GM21529 (cell line): ENCODE data around the gene CDH24.

Experiments used
- ATAC-seq: cut with Tn5 transposase; IDR thresholded peaks from one replicate; pipeline ENCODE4 v1.9.1; 2021; ENCODE audit not compliant: unreplicated experiment

Gene CDH24

DNA sequence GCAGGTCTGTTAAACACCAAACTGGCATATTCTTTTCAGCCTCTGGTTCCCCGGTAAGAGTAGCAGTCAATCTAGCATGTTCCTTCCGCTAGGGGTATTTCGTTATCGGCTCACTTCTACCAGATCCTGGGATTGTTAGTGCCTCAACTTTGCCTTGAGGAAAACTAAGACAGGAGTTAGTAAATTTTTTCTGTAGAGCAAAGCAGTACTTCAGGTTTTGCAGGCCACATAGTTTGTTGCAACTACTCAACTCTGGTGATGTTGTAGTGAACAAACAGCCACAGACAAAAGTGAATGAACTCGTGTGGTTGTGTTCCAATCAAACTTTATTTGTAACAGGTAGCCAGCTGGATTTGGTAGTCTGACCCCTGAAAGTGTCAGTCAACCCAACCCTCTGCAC is 6.3 kb upstream of the CDH24 start:
- no peak for ATAC-seq

DNA sequence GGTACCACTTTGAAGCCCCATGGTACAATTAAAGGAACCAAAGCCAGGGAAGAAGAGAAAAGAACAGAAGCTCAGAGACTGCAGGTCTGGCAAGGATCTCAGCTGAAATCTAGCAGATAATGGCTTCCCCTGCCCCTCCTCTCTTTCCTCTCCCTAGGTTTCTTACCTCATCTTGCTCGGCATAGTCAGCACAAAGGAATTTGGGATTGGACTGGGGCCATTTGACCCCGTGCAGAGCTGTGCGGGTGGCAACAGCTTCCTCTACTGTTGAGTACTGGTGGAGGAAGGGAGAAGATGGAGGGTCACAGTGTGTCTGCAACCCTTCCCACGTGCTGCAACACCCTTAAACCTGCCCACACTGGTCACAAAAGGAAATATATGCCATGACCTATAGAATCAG is 4.7 kb upstream of the CDH24 start:
- no peak for ATAC-seq

DNA sequence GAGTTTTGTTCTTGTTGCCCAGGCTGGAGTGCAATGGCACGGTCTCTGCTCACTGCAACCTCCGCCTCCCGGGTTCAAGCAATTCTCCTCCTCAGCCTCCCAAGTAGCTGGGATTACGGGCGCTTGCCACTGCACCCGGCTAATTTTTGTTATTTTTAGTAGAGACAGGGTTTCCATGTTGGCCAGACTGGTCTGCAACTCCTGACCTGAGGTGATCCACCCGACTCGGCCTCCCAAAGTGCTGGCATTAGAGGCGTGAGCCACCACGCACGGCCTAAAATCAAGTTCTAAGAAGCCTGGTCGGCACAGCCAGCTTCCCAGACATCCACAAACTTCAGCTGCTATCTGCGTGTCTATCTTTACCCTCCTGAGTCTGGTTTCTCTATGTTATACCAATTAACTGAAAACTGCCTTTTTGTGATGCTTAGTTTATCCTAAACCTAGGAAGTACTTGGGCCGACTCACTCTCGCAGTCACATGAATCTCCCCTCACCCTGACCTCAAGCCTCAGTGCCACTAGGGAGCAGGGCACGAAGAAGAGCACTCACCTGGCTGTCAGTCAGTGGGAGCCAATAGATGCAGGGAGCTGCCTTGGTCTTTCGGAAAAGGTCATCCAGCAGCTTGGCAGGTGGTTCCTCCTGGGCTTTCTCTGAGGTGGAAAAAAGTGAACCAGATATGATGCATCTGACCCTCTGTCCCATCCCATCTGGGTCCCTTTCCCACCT is 3.4 kb upstream of the CDH24 start:
- no peak for ATAC-seq

DNA sequence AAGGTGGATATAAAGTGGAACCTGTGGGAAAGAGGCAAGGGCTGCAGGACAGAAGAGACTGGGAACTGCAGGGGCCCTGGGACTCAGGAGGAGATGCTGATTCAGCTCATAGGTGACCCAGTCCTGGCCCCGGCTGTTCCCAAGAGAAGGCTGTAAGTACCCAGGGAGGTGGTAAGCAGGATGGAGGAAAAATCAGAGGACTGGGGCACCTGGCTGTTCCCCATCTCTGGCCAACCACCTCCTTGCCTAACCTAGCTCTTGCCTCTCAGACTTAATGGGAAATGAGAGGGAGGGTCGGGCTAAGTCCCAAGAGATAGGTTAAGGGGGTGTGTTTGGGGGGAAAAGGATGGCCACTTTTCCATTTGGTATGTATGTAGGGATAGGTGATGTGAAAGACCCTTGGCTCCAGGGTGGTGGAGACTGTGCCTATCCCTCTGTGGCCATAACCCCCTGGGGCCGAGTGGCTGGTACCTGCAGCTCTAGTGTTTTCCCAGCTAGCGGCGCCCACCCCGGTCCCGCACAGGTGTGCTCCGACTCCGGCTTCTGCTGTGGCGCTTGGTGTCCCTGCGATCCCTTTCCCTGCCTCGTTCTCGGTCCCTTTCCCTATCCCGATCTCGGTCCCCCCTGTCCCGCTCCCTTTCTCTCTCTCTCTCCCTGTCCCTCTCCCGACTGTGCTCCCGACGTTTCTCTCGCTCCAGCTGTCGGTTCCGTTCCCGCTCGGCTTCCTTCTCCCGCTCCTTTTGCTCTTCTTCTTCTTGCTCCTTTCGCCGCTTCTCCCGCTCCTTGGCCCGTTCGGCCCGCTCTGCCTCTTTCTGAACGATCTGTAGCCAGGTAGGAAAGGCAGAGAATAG is 1.6 kb upstream of the CDH24 start:
- no peak for ATAC-seq

DNA sequence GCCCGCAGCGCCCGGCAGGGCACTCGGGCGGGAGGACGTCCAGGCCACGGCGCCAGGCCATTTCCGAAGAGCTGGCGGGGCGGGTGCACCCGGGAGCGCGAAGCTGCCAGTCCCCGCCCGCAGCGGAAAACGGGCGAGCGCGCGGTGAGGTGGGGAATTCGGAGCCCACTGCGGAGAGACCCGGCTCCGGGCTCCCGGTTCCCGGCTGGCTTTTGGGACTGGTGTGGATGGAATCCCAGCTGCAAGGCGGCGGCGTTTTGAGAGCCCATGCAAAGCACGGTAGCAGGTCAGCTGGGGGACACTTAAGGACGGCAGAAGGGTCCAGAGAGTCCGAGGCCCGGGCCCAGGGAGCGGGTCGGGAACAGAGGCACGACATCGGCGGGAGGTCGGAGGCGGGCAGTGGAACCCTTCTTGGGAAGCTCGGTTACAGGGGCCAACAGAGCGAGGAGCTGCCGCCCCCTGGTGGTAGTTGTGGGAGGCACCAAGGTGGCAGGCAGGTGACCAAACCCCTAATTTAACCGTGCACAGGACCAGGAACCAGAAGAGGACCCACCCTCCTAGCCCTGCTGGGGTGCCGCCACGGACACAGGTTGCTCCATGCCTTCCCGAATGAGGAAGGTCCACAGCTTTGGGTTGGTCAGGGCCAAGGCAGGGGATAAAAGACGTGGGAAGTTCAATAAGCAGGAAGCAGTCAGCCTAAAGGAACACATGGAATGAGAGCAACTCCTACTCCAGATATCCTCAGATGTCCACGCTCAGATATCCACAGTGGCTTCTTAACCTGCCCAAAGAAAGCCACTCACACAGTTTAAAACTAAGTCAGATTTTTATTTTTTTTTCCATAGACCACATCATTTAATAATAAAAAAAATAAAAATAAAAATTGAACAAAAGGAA is 685 bp upstream of the CDH24 start:
- peak; percentile 68 for ATAC-seq

DNA sequence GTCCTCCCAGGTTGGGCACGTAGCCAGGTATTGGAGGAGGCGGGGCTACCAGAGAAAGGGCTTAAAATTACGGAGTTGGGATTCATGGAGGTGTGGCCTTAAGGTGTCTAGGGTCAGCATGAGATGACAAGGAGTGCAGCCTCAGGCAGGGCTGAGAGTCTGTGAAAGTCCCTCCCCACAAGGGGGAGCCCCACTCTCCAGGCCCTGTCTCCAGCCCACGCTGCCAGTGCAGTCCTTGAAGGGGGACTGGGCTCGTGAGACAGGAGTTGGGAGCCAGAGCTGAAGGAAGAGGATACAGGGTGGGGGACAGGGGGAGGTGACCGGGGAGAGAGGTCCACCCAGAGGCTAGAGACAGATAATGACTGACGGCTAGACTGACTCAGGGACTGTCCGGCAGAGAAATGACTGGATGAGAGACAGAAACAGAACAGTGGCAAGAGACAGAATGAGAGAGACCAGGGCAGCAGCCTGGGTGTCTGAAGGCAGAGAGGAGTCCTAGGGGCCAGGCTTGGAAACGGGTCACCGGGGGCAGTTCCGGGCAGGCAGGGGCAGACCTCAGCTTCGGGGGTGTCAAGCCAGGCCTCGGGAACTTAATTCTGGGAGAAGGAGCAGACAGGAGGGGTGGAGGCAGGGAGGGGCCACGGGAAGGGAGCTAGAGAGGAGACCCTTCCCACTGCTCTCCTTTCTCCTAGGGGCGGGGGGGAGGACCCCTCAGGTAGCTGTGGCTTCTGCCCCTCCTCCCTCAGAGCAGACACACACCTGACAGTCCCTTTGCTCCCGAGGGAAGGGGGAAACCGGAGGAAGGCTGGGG is 970 bp downstream of the CDH24 start:
- peak; percentile 64 for ATAC-seq

DNA sequence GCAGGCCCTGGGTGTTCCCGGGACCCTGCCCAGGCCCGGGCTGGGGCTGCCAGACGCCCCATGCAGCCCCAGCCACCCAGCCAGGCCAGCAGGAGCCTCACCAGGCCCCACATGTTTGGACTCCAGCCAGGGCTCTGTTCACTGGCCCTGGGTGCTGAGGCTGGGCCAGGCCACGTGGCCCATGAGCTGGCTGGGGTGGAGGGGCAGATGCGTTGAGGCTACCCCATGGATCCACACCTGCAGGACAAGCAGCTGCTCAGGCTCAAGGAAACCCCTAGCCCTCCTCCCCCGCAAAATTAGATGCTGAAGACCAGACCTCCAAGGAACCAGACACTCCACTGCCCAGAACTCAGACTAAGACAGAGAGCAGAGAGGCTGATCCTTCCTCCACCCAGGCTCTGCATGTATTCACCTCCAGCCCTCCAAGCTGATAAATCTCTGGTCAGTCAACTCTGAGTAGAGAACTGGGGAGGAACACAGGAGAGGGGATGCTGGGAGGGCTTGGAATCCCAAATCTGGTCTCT is 1.6 kb downstream of the CDH24 start:
- ATAC-seq, result no peak

DNA sequence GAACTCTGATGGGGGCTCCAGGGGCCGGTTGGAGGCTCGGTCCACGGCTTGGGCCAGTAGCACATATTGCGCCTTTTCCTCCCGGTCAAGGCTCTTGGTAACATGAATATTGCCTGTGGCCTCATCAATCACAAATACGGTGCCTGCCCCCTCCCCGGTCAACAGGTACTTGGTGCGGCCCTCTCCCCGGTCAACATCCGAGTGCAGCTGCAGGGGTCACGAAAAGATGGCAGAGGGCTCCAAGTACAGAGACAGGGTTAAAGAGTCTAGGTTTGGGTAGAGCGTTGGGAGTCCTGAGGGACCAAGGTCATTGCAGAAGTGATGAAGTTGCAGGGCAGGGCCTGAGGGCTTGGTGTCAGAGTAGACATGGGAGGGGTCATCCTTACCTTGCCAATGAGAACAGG is 2.2 kb downstream of the CDH24 start:
- no peak for ATAC-seq

DNA sequence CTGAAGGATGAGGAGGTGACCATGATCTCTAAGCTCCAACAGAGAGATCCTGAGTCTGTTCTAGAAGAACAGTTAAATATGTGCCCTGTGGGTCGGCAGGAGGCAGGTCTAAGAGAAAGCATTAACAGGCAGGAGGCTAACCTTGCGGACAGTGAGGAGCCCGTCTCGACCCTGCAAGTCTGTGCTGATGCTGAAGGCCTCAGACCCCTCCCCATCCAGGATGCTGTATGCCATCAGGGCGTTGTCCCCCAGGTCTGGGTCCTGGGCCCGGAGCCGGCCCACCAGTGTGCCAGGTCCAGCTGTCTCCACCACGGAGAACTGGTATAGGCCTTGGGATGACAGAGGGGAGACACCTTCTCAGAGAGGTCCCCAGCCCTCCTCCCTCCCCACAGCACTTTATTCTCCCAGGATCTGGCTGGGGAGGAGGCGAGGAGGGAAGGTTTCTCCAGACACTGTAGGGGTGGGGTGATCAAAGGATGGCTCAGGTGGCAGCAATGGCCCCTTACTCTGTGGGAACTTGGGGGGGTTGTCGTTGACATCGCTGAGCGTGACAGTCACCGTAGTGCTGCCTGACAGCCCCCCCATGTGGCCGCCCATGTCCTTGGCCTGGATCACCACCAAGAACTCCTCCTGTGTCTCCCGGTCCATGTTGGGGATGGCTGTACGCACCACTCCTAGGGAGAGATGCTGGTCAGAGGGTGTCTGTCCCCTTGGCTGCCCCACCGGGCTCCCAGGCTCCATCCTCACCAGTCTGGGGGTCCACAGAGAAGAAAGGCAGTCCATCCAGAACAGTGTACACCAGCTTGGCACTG is 3.1 kb downstream of the CDH24 start:
- ATAC-seq, result no peak

DNA sequence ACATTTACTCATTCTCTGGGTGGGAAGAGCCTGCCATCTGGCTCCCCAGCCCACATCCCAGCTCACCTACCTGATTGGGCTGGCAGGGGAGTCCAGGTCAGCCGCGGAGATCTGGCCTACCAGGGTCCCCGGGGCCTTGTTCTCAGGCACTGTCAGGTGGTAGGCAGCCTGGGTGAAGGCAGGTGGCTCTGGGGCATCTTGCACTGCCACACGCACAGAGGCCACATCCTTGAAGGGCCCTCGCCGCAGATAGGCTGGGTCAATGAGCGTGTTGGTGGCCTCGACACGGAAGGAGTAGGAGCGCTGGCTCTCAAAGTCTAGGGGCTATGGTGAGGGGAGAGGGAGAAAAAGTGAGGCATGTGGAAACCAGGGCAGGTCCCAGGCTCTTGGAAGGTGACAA is 3.9 kb downstream of the CDH24 start:
- ATAC-seq, result no peak

DNA sequence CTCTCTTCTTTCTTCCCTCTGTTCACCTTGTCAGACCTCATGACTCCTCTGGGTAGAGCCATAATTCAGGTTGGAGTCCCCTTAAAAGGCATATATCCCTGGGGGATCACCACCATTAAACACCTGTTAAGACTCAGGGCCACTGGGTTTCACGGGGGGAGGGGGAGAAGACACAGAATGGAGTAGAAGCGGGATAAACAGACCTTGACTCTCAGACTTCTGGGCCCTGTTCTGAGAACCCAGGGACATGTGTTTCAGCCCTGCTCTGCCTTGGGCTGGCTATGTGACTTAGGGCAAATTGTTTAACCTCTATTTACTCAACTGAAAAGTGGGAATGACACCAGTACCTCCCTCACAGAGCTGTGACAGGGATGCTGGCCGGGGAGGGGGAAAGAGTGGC is 4.6 kb downstream of the CDH24 start:
- no peak for ATAC-seq

DNA sequence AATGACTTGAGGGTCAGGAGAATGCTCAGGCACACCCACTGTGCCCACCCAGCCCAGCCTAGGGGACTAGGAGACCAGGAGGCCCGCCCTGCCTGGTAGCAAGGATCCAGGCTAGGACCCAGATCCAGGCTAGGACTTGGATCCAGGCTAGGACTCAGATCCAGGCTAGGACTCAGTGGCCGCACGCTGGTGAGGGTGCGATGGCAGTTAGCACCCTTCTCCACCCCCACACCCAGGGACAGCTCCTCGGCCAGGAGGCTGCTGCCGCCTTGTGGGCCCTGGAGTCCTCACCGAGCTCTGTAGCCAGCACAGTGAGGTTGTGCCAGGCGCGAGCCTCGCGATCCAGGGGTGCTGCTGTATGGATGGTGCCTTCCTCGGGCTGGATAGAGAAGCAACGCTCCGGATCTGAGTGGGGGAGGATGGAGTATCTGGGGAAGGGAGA is 5.1 kb downstream of the CDH24 start:
- ATAC-seq, result no peak

DNA sequence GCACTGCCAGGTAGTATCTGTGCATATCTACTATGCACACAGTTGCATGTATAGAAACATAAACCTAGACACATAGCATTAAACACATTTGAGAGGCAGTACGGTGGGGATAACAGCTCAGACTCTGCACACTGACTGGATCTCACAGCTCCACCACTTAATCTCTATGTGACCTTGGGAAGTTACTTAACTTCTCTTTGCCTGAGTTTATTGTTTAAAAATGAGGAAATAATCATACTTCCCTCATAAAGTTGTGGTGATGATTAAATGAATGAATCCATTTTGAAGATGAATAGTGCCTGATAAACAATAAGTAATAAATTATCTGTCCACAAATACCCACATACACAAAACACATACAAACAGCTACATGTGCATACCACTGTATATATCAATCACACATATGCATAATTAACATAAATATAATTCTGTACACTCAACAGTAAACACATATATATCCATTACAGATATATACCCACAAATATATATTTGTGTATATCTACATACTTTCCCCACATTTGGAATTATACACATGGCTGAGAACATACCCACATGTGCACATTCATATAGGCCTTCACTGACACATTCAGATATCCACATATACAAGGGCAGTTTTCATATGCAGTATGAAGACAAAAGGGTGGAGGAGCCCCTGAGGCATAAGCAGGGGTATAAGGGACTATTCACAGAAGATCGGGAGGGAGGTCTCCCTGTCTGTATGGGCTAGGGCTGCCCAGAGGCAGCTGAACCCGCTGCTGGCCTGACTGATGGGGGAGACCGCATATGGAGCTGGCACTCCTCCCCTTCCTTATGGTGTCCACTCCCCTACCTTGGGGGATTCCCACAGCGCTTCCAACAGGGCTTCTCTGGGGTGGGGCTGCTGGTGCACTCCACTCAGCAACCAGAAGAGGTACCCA is 5.9 kb downstream of the CDH24 start:
- ATAC-seq, result no peak

DNA sequence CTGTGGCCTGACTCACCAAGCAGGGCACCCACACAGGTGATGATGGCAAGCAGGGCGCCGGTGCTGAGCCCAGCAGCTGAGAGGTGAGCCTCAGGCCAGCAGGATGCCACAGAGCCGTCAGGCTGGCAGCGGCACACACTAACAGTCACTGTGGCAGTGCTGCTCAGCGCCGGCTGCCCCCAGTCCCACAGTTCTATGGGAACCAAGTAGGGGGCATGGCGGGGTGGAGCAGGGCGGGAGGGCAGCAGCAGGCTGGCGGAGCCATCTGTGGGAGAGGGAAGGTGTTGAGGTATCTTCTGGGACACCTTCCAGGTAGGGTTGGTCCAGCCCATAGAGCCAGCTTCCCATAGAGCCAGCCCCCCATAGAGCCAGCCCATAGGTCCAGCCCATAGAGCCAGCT is 8.3 kb downstream of the CDH24 start:
- no peak for ATAC-seq

DNA sequence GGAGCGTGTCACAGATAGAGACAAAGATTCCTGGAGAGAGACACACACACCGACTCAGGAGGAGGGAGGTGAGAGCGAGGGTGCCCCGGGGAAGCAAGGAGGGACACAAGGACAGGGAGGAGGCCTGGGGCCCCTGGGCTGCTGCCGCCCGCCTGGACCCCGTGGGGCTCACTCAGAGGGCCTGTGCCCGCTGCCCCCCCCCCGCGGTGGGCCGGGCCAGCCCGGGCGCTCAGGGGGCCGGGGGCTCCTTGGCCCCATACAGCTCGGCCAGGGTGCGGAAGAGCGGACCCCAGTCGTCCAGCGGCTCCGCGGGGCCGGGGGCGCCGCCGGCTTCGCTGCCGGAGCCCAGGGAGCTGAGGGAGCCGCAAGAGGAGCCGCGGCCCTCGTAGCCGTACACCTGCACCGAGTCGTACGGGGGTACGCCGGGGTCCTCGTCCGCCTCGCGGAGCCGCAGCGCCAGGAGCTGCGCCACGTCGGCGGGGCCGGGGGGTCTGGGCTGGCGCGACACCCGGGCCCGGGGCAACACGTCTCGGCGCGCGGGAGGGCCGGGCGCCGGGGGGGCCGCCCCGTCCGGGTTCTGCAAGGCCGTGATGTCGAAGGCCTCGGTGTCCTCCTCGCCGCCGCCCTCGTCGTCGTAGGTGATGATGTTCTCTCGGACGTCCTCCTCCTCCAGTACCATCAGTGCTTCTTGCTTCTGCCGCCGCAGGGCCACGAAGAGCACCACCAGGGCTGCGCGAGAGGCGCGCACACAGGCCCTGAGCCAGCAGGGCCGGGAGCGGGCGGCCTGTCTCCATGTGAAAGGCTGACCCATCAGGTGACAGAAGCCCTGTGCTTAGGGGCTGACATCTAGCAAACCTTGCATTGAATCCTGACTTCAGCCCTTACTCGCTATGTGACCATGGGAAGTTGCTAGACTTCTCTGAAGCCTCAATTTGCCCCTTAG is 9.3 kb downstream of the CDH24 start:
- ATAC-seq, result no peak

DNA sequence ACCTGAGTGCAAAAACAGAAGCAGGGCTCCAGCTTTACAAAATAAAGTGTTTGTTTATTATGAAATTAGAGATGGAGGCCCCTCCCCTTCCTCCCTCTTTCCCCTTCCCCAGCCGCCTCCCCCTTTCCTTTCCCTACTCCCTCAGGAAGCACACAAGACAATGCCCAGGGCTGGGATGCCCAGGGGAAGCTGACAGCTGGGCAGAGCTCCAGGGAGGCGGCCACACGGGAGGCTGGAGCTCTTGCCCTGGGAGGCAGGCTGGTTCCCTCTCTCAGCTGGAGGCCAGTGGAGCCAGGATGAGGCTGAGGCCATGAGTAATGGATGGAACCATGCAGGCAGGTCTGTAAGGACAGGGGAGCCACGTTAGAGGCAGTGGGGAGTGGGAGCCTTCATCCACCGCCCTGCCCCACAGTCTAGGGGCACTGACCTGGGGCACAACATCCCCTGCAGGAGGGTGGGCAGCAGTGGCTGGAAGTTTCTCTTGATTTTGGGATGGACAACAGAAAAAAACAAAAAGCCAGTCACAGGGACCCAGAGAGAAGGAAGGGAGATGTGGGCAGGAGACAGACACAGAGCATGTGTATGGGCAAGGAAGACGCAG is 10.2 kb downstream of the CDH24 start:
- no peak for ATAC-seq
